Ovary (tissue), 3 donors: ENCODE measurements around the gene CDCP1.

ENCODE experiments used
- CTCF ChIP-seq, 3 donors: fragments of 450-650 bp in 2 of 3; fragments of 200-600 bp in 1 of 3; IDR thresholded peaks; one replicate each; pipeline versions ENCODE4 v1.5.1 to v1.8.0; 2016 to 2022; ENCODE audit warnings: antibody characterized with exemption in 3 of 3, mild to moderate bottlenecking in 1 of 3
- EP300 ChIP-seq: sonication (generic); formaldehyde crosslinking; IDR thresholded peaks from one replicate; pipeline ENCODE4 v1.6.1; 2017; ENCODE audit warnings: antibody characterized with exemption
- POLR2A ChIP-seq: fragments of 450-650 bp; IDR thresholded peaks from one replicate; pipeline ENCODE4 v1.6.1; 2017; ENCODE audit warnings: antibody characterized with exemption, mild to moderate bottlenecking, moderate library complexity
- donor health status: DM: no; HTN: no; CAD: no.

GRCh38 chr3:45173776-45174175, 27.6 kb upstream of the CDCP1 start:
- TF ChIP-seq CTCF (IDR thresholded peaks at IDR 0.05): no peak
- TF ChIP-seq POLR2A: no peak
- TF ChIP-seq EP300: no peak
